ACHN (cell line): Measurements from ENCODE around the gene PLPPR5.

Experiments used
- DNase-seq: peaks from one replicate; pipeline ENCODE4 v3.0.0-alpha.2; 2015
- in situ Hi-C: cut with HindIII; loops from 2 replicates; pipeline ENCODE4 v1.10.0; 2017; ENCODE audit warnings: low sequenced_read_pairs, low pct_ligation_motif_present, low pct_unique_long_range_greater_than_20kb

The PLPPR5 gene

GRCh38 chr1:98979463-98979862 is 25.2 kb downstream of the PLPPR5 start:
- in situ Hi-C loops, result no loop called here
- no peak for DNase-seq

- in situ Hi-C loops, result no loop called here
- DNase-seq, result no peak
Observed at GRCh38 chr1:98975810-98976209, 28.9 kb downstream of the PLPPR5 start.

- in situ Hi-C loops, result no loop called here
- DNase-seq, result no peak
Observed at GRCh38 chr1:98975113-98975512, 29.5 kb downstream of the PLPPR5 start.

- no peak for DNase-seq
- in situ Hi-C loops, result no loop called here
Observed at GRCh38 chr1:98969798-98970490, 34.7 kb downstream of the PLPPR5 start.

GRCh38 chr1:98967122-98967521 is 37.5 kb downstream of the PLPPR5 start:
- in situ Hi-C loops, result no loop called here
- DNase-seq, result no peak

GRCh38 chr1:98965394-98965793 is 39.3 kb downstream of the PLPPR5 start:
- DNase-seq, result no peak
- in situ Hi-C loops, result no loop called here

GRCh38 chr1:98964198-98964597 is 40.5 kb downstream of the PLPPR5 start:
- in situ Hi-C loops, result no loop called here
- no peak for DNase-seq

- in situ Hi-C loops, result no loop called here
- DNase-seq, result no peak
Observed at GRCh38 chr1:98963064-98963758, 41.5 kb downstream of the PLPPR5 start.

GRCh38 chr1:98962156-98962555 is 42.5 kb downstream of the PLPPR5 start:
- in situ Hi-C loops, result no loop called here
- no peak for DNase-seq

- in situ Hi-C loops, result no loop called here
Observed at GRCh38 chr1:98949621-98950020, 55.0 kb downstream of the PLPPR5 start.

GRCh38 chr1:98949166-98949565 is 55.5 kb downstream of the PLPPR5 start:
- no peak for DNase-seq
- in situ Hi-C loops, result no loop called here

More at GRCh38 chr1:98949621-98950020, 55.0 kb downstream of the PLPPR5 start:
- DNase-seq, result no peak

- no peak for DNase-seq
- in situ Hi-C loops, result no loop called here
Observed at GRCh38 chr1:98947071-98947470, 57.6 kb downstream of the PLPPR5 start.

- no peak for DNase-seq
Observed at GRCh38 chr1:98940722-98941079, 64.0 kb downstream of the PLPPR5 start.

GRCh38 chr1:98940069-98940721 is 64.5 kb downstream of the PLPPR5 start:
- no peak for DNase-seq
- in situ Hi-C loops, result no loop called here

More at GRCh38 chr1:98940722-98941079, 64.0 kb downstream of the PLPPR5 start:
- in situ Hi-C loops, result no loop called here

GRCh38 chr1:98939471-98939870 is 65.2 kb downstream of the PLPPR5 start:
- in situ Hi-C loops, result no loop called here

GRCh38 chr1:98937347-98937746 is 67.3 kb downstream of the PLPPR5 start:
- in situ Hi-C loops, result no loop called here
- DNase-seq, result no peak

More at GRCh38 chr1:98939471-98939870, 65.2 kb downstream of the PLPPR5 start:
- DNase-seq, result no peak

GRCh38 chr1:98932184-98932583 is 72.5 kb downstream of the PLPPR5 start:
- no peak for DNase-seq
- in situ Hi-C loops, result no loop called here

GRCh38 chr1:98931128-98931835 is 73.4 kb downstream of the PLPPR5 start:
- no peak for DNase-seq
- in situ Hi-C loops, result no loop called here

- in situ Hi-C loops, result no loop called here
- DNase-seq, result no peak
Observed at GRCh38 chr1:98929437-98929836, 75.2 kb downstream of the PLPPR5 start.
